Mesenchymal stem cell (in vitro differentiated cells and primary cell): ENCODE results near the gene COBLL1.

Source experiments
- DNase-seq: peaks from one replicate; pipeline ENCODE4 v3.0.0-alpha.2; 2013
- H2AFZ ChIP-seq: one replicate; pipeline ENCODE4 v1.6.1; 2013; ENCODE audit warnings: low read depth, mild to moderate bottlenecking, control low read depth, inconsistent platforms, low read length, moderate library complexity
- H2AK5ac ChIP-seq: 2 replicates; pipeline ENCODE4 v1.6.1; 2013; ENCODE audit warnings: low read length, moderate library complexity, mild to moderate bottlenecking, inconsistent platforms; ENCODE audit not compliant: severe bottlenecking
- H2BK120ac ChIP-seq: one replicate; pipeline ENCODE4 v1.6.1; 2013; ENCODE audit warnings: low read depth, mild to moderate bottlenecking, inconsistent platforms, low read length, moderate library complexity
- H2BK12ac ChIP-seq, 2 experiments: one replicate each; pipeline ENCODE4 v1.6.1; 2013; ENCODE audit warnings: inconsistent platforms in 2 of 2, low read length in 2 of 2, mild to moderate bottlenecking in 2 of 2, moderate library complexity in 2 of 2, control low read depth in 1 of 2
- H2BK15ac ChIP-seq: one replicate; pipeline ENCODE4 v1.6.1; 2013; ENCODE audit warnings: mild to moderate bottlenecking, low read depth, inconsistent platforms; ENCODE audit not compliant: poor library complexity, severe bottlenecking
- H2BK5ac ChIP-seq: 2 replicates; pipeline ENCODE4 v1.6.1; 2013; ENCODE audit warnings: low read depth, mild to moderate bottlenecking, low read length, control low read depth, inconsistent platforms; ENCODE audit not compliant: poor library complexity, severe bottlenecking
- H3K14ac ChIP-seq, 2 experiments: one replicate each; pipeline ENCODE4 v1.6.1; 2013; ENCODE audit warnings: inconsistent platforms in 2 of 2, low read length in 2 of 2, control low read depth in 1 of 2, mild to moderate bottlenecking in 1 of 2, moderate library complexity in 1 of 2
- H3K18ac ChIP-seq, 2 experiments: one replicate each; pipeline ENCODE4 v1.6.1; 2013; ENCODE audit warnings: inconsistent platforms in 2 of 2, low read length in 2 of 2, control low read depth in 1 of 2, low read depth in 1 of 2, mild to moderate bottlenecking in 1 of 2
- H3K23ac ChIP-seq, 2 experiments: one replicate each; pipeline ENCODE4 v1.6.1; 2013; ENCODE audit warnings: inconsistent platforms in 2 of 2, low read length in 2 of 2, mild to moderate bottlenecking in 2 of 2, moderate library complexity in 2 of 2, control low read depth in 1 of 2
- H3K27ac ChIP-seq: 2 replicates; pipeline ENCODE4 v1.5.1; 2013; ENCODE audit warnings: mild to moderate bottlenecking, moderate library complexity, low read length, control low read depth, inconsistent platforms; ENCODE audit not compliant: poor library complexity, severe bottlenecking
- H3K27me3 ChIP-seq, 2 experiments: 2 replicates each; pipeline versions ENCODE4 v1.6.1 to v1.7.0; 2013; ENCODE audit warnings: low read length in 2 of 2, mild to moderate bottlenecking in 2 of 2, moderate library complexity in 2 of 2, control low read depth in 1 of 2, inconsistent platforms in 1 of 2; ENCODE audit not compliant: control insufficient read depth in 1 of 2, insufficient read depth in 1 of 2
- H3K36me3 ChIP-seq, 2 experiments: 2 replicates each; pipeline versions ENCODE4 v1.6.1 to v1.7.0; 2013; ENCODE audit warnings: low read length in 2 of 2, control low read depth in 1 of 2, inconsistent platforms in 1 of 2, low read depth in 1 of 2, mild to moderate bottlenecking in 1 of 2; ENCODE audit not compliant: insufficient read depth in 2 of 2, control insufficient read depth in 1 of 2
- H3K4ac ChIP-seq, 2 experiments: one replicate each; pipeline ENCODE4 v1.6.1; 2013; ENCODE audit warnings: inconsistent platforms in 2 of 2, low read length in 2 of 2, mild to moderate bottlenecking in 2 of 2, moderate library complexity in 2 of 2, control low read depth in 1 of 2, low read depth in 1 of 2
- H3K4me1 ChIP-seq: 2 replicates; pipeline ENCODE4 v1.6.1; 2013; ENCODE audit warnings: low read depth, low read length, control low read depth; ENCODE audit not compliant: control insufficient read depth, insufficient read depth
- H3K4me2 ChIP-seq: 2 replicates; pipeline ENCODE4 v1.6.1; 2013; ENCODE audit warnings: low read length, mild to moderate bottlenecking, inconsistent platforms; ENCODE audit not compliant: poor library complexity, severe bottlenecking
- H3K4me3 ChIP-seq, 2 experiments: 2 replicates each; pipeline versions ENCODE4 v1.5.1 to v1.7.0; 2013; ENCODE audit warnings: low read length in 2 of 2, mild to moderate bottlenecking in 2 of 2, control low read depth in 1 of 2, low read depth in 1 of 2; ENCODE audit not compliant: insufficient read depth in 1 of 2
- H3K79me1 ChIP-seq: replicated peaks from 2 replicates; pipeline ENCODE4 v1.6.1; 2013; ENCODE audit warnings: mild to moderate bottlenecking, control low read depth, low read length, inconsistent platforms; ENCODE audit not compliant: poor library complexity, severe bottlenecking
- H3K9ac ChIP-seq: 2 replicates; pipeline ENCODE4 v1.7.0; 2013; ENCODE audit warnings: mild to moderate bottlenecking, low read length, moderate library complexity
- H3K9me3 ChIP-seq: 2 replicates; pipeline ENCODE4 v1.7.0; 2013; ENCODE audit warnings: mild to moderate bottlenecking, low read length; ENCODE audit not compliant: control insufficient read depth
- H4K8ac ChIP-seq: one replicate; pipeline ENCODE4 v1.6.1; 2013; ENCODE audit warnings: inconsistent platforms, mild to moderate bottlenecking, low read length, moderate library complexity
- H4K91ac ChIP-seq: one replicate; pipeline ENCODE4 v1.6.1; 2013; ENCODE audit warnings: mild to moderate bottlenecking, low read length, inconsistent platforms
- WGBS: methylation state at CpG from one replicate; pipeline ENCODE4 v1.1.7; 2013; ENCODE audit warnings: mixed read lengths; 5-methylcytosine and 5-hydroxymethylcytosine counted together

COBLL1 gene

GRCh38 chr2:164803776-164804466 is 37.7 kb downstream of the COBLL1 start:
- Histone ChIP-seq H3K27ac (no peak overlapping the region), H4K91ac (no peak overlapping the region), H3K4me3 (peak overlapping the region in 1 of 2 experiments; percentile 8), H2BK12ac (no peak overlapping the region), H3K9ac (peak overlapping the region; percentile 66), H3K14ac (no peak overlapping the region), H3K27me3 (no peaks in the 10 kb centered on the region), H2BK15ac (no peak overlapping the region), H3K79me1 (peaks cover 10% of the 10 kb centered on the region), H2BK120ac (no peak overlapping the region), H3K4me1 (no peaks in the 10 kb centered on the region), H3K36me3 (no peaks in the 10 kb centered on the region), H3K4ac (no peak overlapping the region), H3K23ac (no peak overlapping the region), H2AFZ (no peak overlapping the region), H4K8ac (no peak overlapping the region), H2AK5ac (peak overlapping the region; percentile 18), H3K9me3 (no peaks in the 10 kb centered on the region), H3K4me2 (no peak overlapping the region), H3K18ac (no peak overlapping the region), H2BK5ac (no peak overlapping the region)
- 88% methylated on average over 2 of the region's 4 CpGs for WGBS
- no peak for DNase-seq

- H3K4me1 ChIP-seq = peaks cover 3% of the 10 kb centered on the region
- no peak overlapping the region for H2AK5ac ChIP-seq
- peaks cover 8% of the 10 kb centered on the region for H3K79me1 ChIP-seq
- H3K4me3 ChIP-seq = peak overlapping the region in 1 of 2 experiments; percentile 49
- no peak overlapping the region for H2BK120ac ChIP-seq
- 100% methylated on average over 1 of the region's 1 CpG for WGBS
- no peak overlapping the region for H3K23ac ChIP-seq
- H2BK5ac ChIP-seq = no peak overlapping the region
- no peak overlapping the region for H3K14ac ChIP-seq
- no peak overlapping the region for H4K91ac ChIP-seq
- no peak overlapping the region for H2BK12ac ChIP-seq
- no peaks in the 10 kb centered on the region for H3K36me3 ChIP-seq
- no peak overlapping the region for H3K4me2 ChIP-seq
- H3K9ac ChIP-seq = peak overlapping the region; percentile 79
- no peak overlapping the region for H3K27ac ChIP-seq
- H3K9me3 ChIP-seq = no peaks in the 10 kb centered on the region
- DNase-seq = no peak
- H2AFZ ChIP-seq = no peak overlapping the region
- H3K18ac ChIP-seq = no peak overlapping the region
- H4K8ac ChIP-seq = no peak overlapping the region
- H2BK15ac ChIP-seq = no peak overlapping the region
- no peaks in the 10 kb centered on the region for H3K27me3 ChIP-seq
- H3K4ac ChIP-seq = no peak overlapping the region
Observed at GRCh38 chr2:164802095-164802707, 39.4 kb downstream of the COBLL1 start.

GRCh38 chr2:164800572-164800971 is 41.1 kb downstream of the COBLL1 start:
- H3K9me3 ChIP-seq = no peaks in the 10 kb centered on the region
- WGBS = 100% methylated on average over 1 of the region's 3 CpGs
- H3K79me1 ChIP-seq = peaks cover 7% of the 10 kb centered on the region
- H3K27ac ChIP-seq = no peak overlapping the region
- H3K9ac ChIP-seq = no peak overlapping the region
- no peak overlapping the region for H3K4me2 ChIP-seq
- no peak overlapping the region for H2BK120ac ChIP-seq
- DNase-seq = no peak
- no peak overlapping the region for H2BK12ac ChIP-seq
- H3K36me3 ChIP-seq = no peaks in the 10 kb centered on the region
- H2AK5ac ChIP-seq = no peak overlapping the region
- H3K18ac ChIP-seq = no peak overlapping the region
- H3K14ac ChIP-seq = no peak overlapping the region
- no peak overlapping the region for H2BK15ac ChIP-seq
- no peak overlapping the region for H2AFZ ChIP-seq
- no peak overlapping the region for H4K91ac ChIP-seq
- H3K4ac ChIP-seq = no peak overlapping the region
- no peak overlapping the region for H3K4me3 ChIP-seq
- no peak overlapping the region for H4K8ac ChIP-seq
- no peaks in the 10 kb centered on the region for H3K27me3 ChIP-seq
- H3K23ac ChIP-seq = no peak overlapping the region
- H2BK5ac ChIP-seq = no peak overlapping the region
- peaks cover 3% of the 10 kb centered on the region for H3K4me1 ChIP-seq

GRCh38 chr2:164797627-164798026 is 44.0 kb downstream of the COBLL1 start:
- whole genome bisulfite sequencing = no CpG with 5 or more reads among the region's 1 CpG
- H4K8ac ChIP-seq = no peak overlapping the region
- peaks cover 3% of the 10 kb centered on the region for H3K4me1 ChIP-seq
- no peak overlapping the region for H3K14ac ChIP-seq
- peaks cover 5% of the 10 kb centered on the region for H3K79me1 ChIP-seq
- no peak overlapping the region for H3K27ac ChIP-seq
- H2AFZ ChIP-seq = no peak overlapping the region
- H2AK5ac ChIP-seq = no peak overlapping the region
- no peak overlapping the region for H3K18ac ChIP-seq
- no peak for DNase-seq
- H3K4me2 ChIP-seq = no peak overlapping the region
- no peak overlapping the region for H2BK15ac ChIP-seq
- no peaks in the 10 kb centered on the region for H3K27me3 ChIP-seq
- peak overlapping the region; percentile 62 for H3K9ac ChIP-seq
- no peak overlapping the region for H2BK5ac ChIP-seq
- no peaks in the 10 kb centered on the region for H3K36me3 ChIP-seq
- H3K23ac ChIP-seq = no peak overlapping the region
- no peak overlapping the region for H3K4me3 ChIP-seq
- no peak overlapping the region for H2BK12ac ChIP-seq
- H3K4ac ChIP-seq = no peak overlapping the region
- no peak overlapping the region for H4K91ac ChIP-seq
- no peak overlapping the region for H2BK120ac ChIP-seq
- no peaks in the 10 kb centered on the region for H3K9me3 ChIP-seq
